HEK293 (cell line): ENCODE results near the gene LBH.

Experiments used
- CTCF ChIA-PET: fragments of 350-600 bp; formaldehyde crosslinking; extraction: SDS; loops from one replicate; lab custom pipeline; 2021; ENCODE audit warnings: antibody characterized with exemption; lab: Yijun Ruan, JAX
- POLR2A ChIA-PET: fragments of 300-600 bp; formaldehyde crosslinking; extraction: SDS; loops from one replicate; lab custom pipeline; 2020; ENCODE audit warnings: antibody characterized with exemption, inconsistent platforms; lab: Yijun Ruan, JAX
- H3K27ac ChIP-seq: fragments of 200-500 bp; sonication (Bioruptor generic); 2 replicates; pipeline ENCODE4 v1.5.1; 2014; ENCODE audit warnings: low read depth, low read length, control low read depth, inconsistent platforms; ENCODE audit errors: extremely low read depth
- H3K36me3 ChIP-seq, 2 experiments: fragments of 200-500 bp in 1 of 2; sonication (Bioruptor generic) in 1 of 2; 1 replicate in 1 of 2; 2 replicates in 1 of 2; pipeline ENCODE4 v1.5.1; 2014 to 2017; ENCODE audit warnings: inconsistent platforms in 2 of 2, low read length in 2 of 2; ENCODE audit not compliant: control insufficient read depth in 2 of 2, insufficient read depth in 1 of 2
- H3K4me1 ChIP-seq: fragments of 200-500 bp; sonication (Bioruptor generic); 2 replicates; pipeline ENCODE4 v1.5.1; 2014; ENCODE audit warnings: mild to moderate bottlenecking, low read length, inconsistent platforms; ENCODE audit not compliant: control insufficient read depth, insufficient read depth
- H3K4me3 ChIP-seq: 2 replicates; pipeline ENCODE4 v1.5.1; 2011; ENCODE audit warnings: low read depth, mild to moderate bottlenecking, control low read depth, low read length, moderate library complexity
- H3K9me3 ChIP-seq: fragments of 200-500 bp; sonication (Bioruptor generic); 2 replicates; pipeline ENCODE4 v1.5.1; 2014; ENCODE audit warnings: low read depth, low read length, inconsistent platforms; ENCODE audit not compliant: control insufficient read depth, insufficient read depth
- INSM2 ChIP-seq: fragments of 450-650 bp; formaldehyde crosslinking; IDR thresholded peaks from 2 replicates; pipeline ENCODE4 v1.5.1; 2016; ENCODE audit warnings: missing biosample characterization, missing genetic modification characterization
- KLF16 ChIP-seq: fragments of 450-650 bp; formaldehyde crosslinking; IDR thresholded peaks from 2 replicates; pipeline ENCODE4 v1.5.1; 2017; ENCODE audit warnings: missing biosample characterization, missing genetic modification characterization
- MZF1 ChIP-seq: fragments of 450-650 bp; formaldehyde crosslinking; IDR thresholded peaks from 2 replicates; pipeline ENCODE4 v1.5.1; 2017; ENCODE audit warnings: missing biosample characterization, missing genetic modification characterization, borderline replicate concordance
- OVOL3 ChIP-seq: fragments of 450-650 bp; formaldehyde crosslinking; IDR thresholded peaks from 2 replicates; pipeline ENCODE4 v1.5.1; 2016; ENCODE audit warnings: missing biosample characterization, missing genetic modification characterization
- PRDM10 ChIP-seq: fragments of 450-650 bp; formaldehyde crosslinking; IDR thresholded peaks from 2 replicates; pipeline ENCODE4 v1.5.1; 2016; ENCODE audit warnings: missing biosample characterization, missing genetic modification characterization
- REPIN1 ChIP-seq: fragments of 450-650 bp; formaldehyde crosslinking; IDR thresholded peaks from 2 replicates; pipeline ENCODE4 v1.5.1; 2017; ENCODE audit warnings: missing biosample characterization, missing genetic modification characterization, low read depth
- TRIM28 ChIP-seq: IDR thresholded peaks from 2 replicates; pipeline ENCODE4 v1.6.1; 2011; ENCODE audit warnings: low read length, control low read depth, borderline replicate concordance
- ZBTB21 ChIP-seq: fragments of 450-650 bp; formaldehyde crosslinking; IDR thresholded peaks from 2 replicates; pipeline ENCODE4 v1.5.1; 2017; ENCODE audit warnings: missing biosample characterization, missing genetic modification characterization
- ZNF138 ChIP-seq: fragments of 450-650 bp; formaldehyde crosslinking; IDR thresholded peaks from 2 replicates; pipeline ENCODE4 v1.5.1; 2016; ENCODE audit warnings: missing biosample characterization, missing genetic modification characterization, borderline replicate concordance
- ZNF140 ChIP-seq: fragments of 450-650 bp; formaldehyde crosslinking; IDR thresholded peaks from 2 replicates; pipeline ENCODE4 v1.5.1; 2016; ENCODE audit warnings: missing biosample characterization, missing genetic modification characterization
- ZNF341 ChIP-seq: fragments of 450-650 bp; formaldehyde crosslinking; IDR thresholded peaks from 2 replicates; pipeline ENCODE4; 2016; ENCODE audit warnings: low read depth, missing biosample characterization, missing genetic modification characterization
- ZNF366 ChIP-seq: fragments of 450-650 bp; formaldehyde crosslinking; conservative IDR thresholded peaks from 2 replicates; pipeline ENCODE4 v1.5.1; 2016; ENCODE audit warnings: missing biosample characterization, missing genetic modification characterization
- ZNF514 ChIP-seq: fragments of 450-650 bp; formaldehyde crosslinking; IDR thresholded peaks from 2 replicates; pipeline ENCODE4 v1.5.1; 2016; ENCODE audit warnings: missing biosample characterization, missing genetic modification characterization
- ZNF521 ChIP-seq: fragments of 450-650 bp; formaldehyde crosslinking; IDR thresholded peaks from 2 replicates; pipeline ENCODE4 v1.5.1; 2017; ENCODE audit warnings: missing biosample characterization, mild to moderate bottlenecking, missing genetic modification characterization
- ZNF629 ChIP-seq: fragments of 450-650 bp; formaldehyde crosslinking; IDR thresholded peaks from 2 replicates; pipeline ENCODE4 v1.5.1; 2017; ENCODE audit warnings: missing biosample characterization, missing genetic modification characterization
- ZNF639 ChIP-seq: fragments of 450-650 bp; formaldehyde crosslinking; IDR thresholded peaks from 2 replicates; pipeline ENCODE4 v1.5.1; 2016; ENCODE audit warnings: missing biosample characterization, missing genetic modification characterization
- ZNF645 ChIP-seq: fragments of 450-650 bp; formaldehyde crosslinking; IDR thresholded peaks from 2 replicates; pipeline ENCODE4; 2016; ENCODE audit warnings: missing biosample characterization, missing genetic modification characterization
- ZNF692 ChIP-seq: fragments of 450-650 bp; formaldehyde crosslinking; IDR thresholded peaks from 2 replicates; pipeline ENCODE4 v1.5.1; 2016; ENCODE audit warnings: missing biosample characterization, missing genetic modification characterization
- ZNF76 ChIP-seq: fragments of 450-650 bp; formaldehyde crosslinking; IDR thresholded peaks from 2 replicates; pipeline ENCODE4; 2016; ENCODE audit warnings: low read depth, missing biosample characterization, missing genetic modification characterization, borderline replicate concordance
- ZNF837 ChIP-seq: fragments of 450-650 bp; formaldehyde crosslinking; IDR thresholded peaks from 2 replicates; pipeline ENCODE4 v1.5.1; 2016; ENCODE audit warnings: missing biosample characterization, missing genetic modification characterization

The LBH gene

GRCh38 chr2:30273574-30273929 lies 42.2 kb downstream of the LBH start (continued):
- TF ChIP-seq PRDM10 (tag by site-specific recombination) (no peak), ZNF629 (no peak), ZNF837 (tag by site-specific recombination) (no peak), ZBTB21 (tag by site-specific recombination) (no peak), OVOL3 (tag by site-specific recombination) (no peak)

GRCh38 chr2:30275256-30275655 lies 43.9 kb downstream of the LBH start:
- H3K27ac ChIP-seq = no peak overlapping the region
- TF ChIP-seq ZNF366 = no peak
- no peak for TF ChIP-seq MZF1 (tag by site-specific recombination)
- no peak for TF ChIP-seq KLF16 (tag by site-specific recombination)
- no peak for TF ChIP-seq ZNF514 (tag by site-specific recombination)
- TF ChIP-seq ZNF138 (tag by site-specific recombination) = no peak
- TF ChIP-seq REPIN1 (tag by site-specific recombination) = no peak
- TF ChIP-seq ZNF341 = no peak
- TF ChIP-seq PRDM10 (tag by site-specific recombination) = peak; percentile 8; the same call in 1 of the 2 replicates
- peak; percentile 31; the same call in 1 of the 2 replicates for TF ChIP-seq ZNF140 (tag by site-specific recombination)
- TF ChIP-seq, all 188 proteins: peak for 2
- H3K9me3 ChIP-seq = no peaks in the 10 kb centered on the region
- no peaks in the 10 kb centered on the region for H3K36me3 ChIP-seq
- no peak overlapping the region for H3K4me3 ChIP-seq
- ChIA-PET POLR2A (interaction anchor here (1.3 to 2.5 kb wide), 3 partner anchors 15 to 44 kb away, joined by 4 to 19 read pairs (median 6); partner anchors contain the start of gene LBH), CTCF (interaction anchor here (1.5 to 3.0 kb wide), 2 partner anchors 36 to 110 kb away, joined by 3 to 13 read pairs; no protein-coding TSS in a partner anchor)
- peaks cover 8% of the 10 kb centered on the region for H3K4me1 ChIP-seq

- H3K27ac ChIP-seq = no peak overlapping the region
- H3K4me3 ChIP-seq = no peak overlapping the region
- no peaks in the 10 kb centered on the region for H3K9me3 ChIP-seq
- H3K4me1 ChIP-seq = peaks cover 8% of the 10 kb centered on the region
- POLR2A ChIA-PET = interaction anchor here (0.6 kb wide), 1 partner anchor 45 kb away, joined by 8 read pairs; the partner anchor contains the start of gene LBH
- no peaks in the 10 kb centered on the region for H3K36me3 ChIP-seq
- CTCF ChIA-PET = interaction anchor here (0.7 to 3.0 kb wide), 5 partner anchors 24 to 111 kb away, joined by 3 to 13 read pairs (median 3); no protein-coding TSS in a partner anchor
- TF ChIP-seq REPIN1 (tag by site-specific recombination) (no peak), INSM2 (tag by site-specific recombination) (no peak), ZNF645 (tag by site-specific recombination) (no peak), ZNF521 (no peak), ZNF692 (no peak), TRIM28 (no peak), ZNF837 (tag by site-specific recombination) (no peak), ZNF76 (tag by site-specific recombination) (no peak), ZNF639 (tag by site-specific recombination) (no peak)
These were observed 45.1 kb downstream of the LBH start for GRCh38 chr2:30276455-30276911.
